NT2/D1 (cell line): ENCODE results near the gene RAB5B.

ENCODE experiments used
- YY1 ChIP-seq: IDR thresholded peaks from 2 replicates; pipeline ENCODE4 v1.6.1; 2011; ENCODE audit not compliant: insufficient read length, insufficient read depth
- ZNF274 ChIP-seq: IDR thresholded peaks from 2 replicates; pipeline ENCODE4 v1.6.1; 2011; ENCODE audit warnings: mild to moderate bottlenecking, low read depth, low read length

DNA sequence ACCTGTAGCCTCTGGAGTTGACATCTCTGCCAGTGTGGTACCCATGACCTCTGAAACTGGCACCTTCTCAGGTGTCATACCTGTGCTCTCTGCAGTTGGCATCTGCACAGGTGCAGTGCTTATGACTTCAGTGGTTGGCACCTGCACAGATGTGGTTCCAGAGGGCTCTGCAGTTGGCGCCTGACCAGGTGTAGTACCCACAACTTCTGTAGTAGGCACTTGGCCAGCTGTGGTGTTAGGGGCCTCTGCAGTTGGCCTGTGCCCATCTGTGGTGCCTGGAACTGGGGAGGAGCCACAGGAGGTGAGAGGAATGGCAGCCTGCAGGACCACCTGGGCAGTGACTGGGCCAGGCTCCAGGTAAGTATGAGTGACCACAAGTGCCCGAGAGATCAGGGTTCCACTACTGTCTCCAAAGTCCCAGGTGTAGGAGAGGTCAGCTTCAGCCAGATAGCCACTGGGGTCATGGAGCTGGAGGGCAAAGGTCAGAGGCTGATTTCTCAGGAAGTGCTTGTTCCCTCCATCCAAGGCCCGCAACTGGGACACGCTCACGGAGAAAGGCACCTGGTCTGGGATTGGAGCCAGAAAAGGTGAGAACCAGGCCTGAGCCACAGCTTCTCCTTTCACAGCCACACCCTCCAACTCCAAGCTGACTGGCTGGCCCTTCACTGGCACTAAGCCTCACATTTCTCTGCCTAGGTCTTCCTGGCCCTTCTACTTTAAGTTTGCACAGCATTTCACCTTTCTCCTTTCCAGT, 16.6 kb upstream of the RAB5B start:
- TF ChIP-seq YY1 (no peak), ZNF274 (no peak)
